GM19238 (cell line): ENCODE measurements around the gene S100PBP.

ENCODE experiments used
- DNase-seq: peaks from one replicate; pipeline ENCODE4 v3.0.0; 2011; ENCODE audit warnings: low spot score; ENCODE audit not compliant: insufficient read length

S100PBP gene

DNA sequence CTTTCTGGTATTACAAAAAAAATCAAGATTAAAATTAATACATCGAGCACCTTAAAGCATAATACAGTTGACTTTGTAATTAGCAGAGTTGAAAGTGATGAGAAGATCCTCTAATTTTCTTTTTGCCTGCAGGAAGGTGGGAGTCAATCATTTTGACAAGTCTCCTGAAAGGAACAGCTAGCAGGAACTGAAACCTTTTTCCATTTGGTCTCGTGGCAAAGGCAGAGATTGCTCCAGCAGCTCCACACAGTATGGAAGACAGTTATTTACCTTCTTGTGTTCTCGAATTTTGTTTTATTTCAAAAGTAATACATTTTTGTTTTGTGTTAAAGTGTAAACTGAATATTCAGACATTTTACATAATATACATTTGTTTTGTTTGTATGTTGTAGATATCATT is 7.7 kb downstream of the S100PBP start:
- no peak for DNase-seq

DNA sequence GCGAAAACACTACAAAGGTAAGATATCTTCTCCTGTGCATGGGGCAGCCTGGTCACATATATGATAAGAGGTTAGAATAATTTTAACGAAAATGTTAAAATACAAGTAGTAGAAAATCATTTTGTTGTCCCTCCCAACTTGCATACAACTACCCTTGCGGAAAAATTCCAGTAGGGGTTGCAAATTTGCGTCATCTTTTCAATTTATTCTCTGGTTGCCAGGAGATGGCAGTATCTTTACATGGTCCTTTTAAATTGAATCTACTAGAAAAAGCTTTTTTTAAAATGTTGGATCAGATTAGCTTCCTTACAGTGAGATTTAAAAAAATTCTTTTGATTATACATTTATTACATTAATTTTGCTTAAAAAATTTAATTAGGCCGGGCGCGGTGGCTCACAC is 10.9 kb downstream of the S100PBP start:
- no peak for DNase-seq

DNA sequence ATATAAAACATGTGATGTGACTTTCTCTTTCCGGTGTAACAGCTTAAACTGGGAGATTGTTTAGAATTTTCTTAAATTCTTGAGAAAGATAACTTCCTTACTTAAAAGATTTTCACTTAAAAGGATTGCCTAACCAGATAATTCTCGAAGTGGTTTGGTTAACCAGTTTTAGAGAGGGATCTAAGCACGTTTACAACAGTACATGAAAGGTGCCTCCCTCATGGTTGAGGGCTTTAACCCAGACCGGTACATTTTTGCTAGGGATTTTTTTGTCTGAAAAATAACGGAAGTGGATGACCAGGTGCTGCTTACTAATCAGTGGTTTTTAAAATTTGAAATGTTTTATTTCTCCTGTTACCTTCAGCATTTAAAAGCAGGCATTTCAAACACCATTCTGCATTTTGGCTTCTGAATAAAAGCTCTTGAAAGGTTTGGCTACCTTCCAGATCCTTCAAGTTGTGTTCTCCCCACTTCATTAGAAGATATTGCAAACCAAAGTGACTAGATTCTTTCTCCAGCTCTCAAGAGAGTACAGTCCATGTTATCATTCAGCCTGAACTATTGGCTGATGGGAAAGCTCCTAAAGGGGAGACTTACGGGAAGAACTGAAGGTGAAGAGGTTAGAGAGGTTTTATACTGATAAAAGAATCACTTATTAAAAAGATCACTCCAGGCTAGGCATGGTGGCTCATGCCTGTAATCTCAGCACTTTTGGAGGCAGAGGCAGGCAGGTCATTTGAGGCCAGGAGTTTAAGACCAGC is 12.8 kb downstream of the S100PBP start:
- no peak for DNase-seq

DNA sequence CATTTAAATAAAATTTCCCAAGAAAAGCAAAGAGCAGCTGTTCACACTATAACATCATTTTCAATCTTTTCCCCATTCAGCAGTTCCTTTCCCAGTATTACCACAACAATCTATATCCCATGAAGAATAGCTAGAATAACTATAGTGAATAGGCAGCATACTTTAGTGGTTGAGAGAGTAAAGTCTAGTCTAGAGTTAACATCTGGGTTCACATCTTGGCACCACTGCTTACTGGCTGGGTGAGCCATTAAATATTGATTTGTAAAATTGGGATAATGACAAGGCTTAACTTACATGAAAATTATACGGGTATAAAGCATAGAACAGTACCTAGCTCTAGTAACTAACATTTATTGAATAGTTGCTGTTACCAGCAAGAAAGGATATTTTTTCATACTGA is 14.4 kb downstream of the S100PBP start:
- DNase-seq: no peak

DNA sequence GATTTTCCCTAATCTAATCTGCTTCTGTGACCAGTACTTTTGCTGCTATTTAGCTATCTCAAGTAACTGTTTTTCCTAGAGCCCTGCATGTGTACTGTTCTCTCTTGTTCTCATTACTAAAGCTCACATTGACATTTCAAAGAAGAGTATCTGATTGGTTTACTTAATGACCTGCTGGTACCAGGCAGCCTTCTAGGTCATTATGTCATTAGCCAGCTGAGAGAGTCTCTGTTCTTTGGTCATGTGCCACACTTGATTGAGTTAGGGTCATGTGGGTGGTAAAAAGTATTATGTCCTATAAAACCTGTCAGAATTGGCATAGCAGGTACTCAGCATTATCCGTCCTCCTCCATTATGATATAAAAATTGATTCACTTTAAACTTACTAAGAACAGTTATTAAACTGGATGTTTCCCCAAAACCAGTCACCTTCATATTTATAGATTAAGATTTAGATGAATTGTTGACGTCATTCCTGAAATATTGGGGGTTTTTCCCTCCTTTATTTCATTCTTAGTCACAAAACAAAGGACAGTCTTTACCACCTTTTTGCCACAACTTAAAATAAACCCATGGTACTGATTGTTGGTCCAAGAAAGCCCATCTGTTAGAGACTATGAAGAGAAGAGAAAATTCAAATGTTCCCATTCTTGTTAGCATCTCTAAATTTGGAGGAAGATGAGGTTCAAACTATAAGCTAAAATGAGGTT is 31.1 kb downstream of the S100PBP start:
- DNase-seq: no peak

DNA sequence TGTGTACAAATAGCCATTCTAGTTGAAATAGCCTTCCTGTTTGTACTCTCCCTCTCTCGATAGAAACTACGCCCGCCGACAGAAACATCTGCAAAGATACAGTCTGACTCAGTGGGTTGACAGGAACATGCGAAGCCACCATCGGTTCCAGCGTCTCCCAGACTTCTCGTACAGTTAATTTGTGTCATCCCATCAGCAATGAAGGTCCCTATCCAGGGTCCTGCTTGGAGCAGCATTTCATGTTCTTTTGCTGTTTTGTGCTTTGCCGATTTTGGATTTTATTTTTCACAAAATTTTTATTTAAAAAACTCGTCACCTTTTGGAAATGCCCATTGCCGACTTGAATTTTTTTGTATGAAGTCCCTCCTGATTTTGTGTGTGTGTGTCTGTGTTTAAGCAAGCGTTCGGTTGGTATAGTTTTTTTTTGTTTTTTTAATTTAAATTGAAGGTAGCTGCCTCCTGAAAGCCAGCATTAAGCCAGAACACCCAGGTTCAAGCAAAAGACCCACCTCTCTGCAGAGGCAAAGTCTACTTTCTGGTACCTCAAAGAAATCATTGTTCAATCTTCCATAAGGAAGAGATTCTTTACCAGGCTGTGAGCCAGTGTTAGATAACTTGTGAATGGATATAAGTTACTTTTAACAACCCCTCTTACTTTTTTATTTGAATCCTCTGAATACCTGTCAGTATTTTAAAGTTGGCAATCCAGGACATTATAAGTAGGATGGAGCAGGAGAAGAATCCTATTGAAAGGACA is 38.6 kb downstream of the S100PBP start:
- no peak for DNase-seq

DNA sequence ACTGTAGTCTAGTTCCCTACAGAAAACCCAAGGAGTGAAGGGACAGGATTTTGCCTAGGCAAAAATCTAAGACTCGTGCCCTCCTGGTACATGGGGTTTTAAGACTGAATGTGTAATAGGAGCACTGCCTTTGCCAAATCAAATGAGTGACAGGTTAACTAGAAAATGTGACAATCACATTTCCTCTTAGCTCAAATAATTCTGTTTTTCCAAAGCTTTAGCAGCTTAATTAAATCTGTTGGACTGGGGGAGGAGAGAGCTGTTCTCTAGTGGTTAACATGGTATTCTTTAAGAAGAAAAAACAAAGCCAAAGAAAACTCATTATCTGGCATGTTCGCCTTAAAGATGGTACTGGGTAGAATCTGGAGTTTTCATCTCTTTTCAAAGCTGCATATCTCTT is 40.7 kb downstream of the S100PBP start:
- no peak for DNase-seq

DNA sequence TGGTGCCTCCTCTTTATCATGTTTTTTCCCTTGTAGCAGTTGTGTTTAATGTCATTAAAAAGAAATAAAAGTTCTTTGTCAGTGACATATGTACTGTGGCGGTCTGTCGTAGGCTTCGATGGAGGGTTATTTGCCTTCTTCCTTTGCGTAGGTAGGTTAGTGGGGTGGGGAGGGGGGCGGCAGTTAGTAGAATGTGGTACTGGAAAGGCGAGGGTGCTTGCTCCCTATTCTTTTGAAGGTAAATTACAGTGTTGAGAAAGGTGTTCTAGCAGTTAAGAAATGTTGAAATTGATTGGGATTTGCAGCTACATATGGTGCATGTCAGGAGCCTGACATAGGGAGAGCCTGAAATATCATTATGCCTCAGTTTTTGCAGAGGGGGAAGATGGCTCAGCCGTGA is 41.3 kb downstream of the S100PBP start:
- no peak for DNase-seq

DNA sequence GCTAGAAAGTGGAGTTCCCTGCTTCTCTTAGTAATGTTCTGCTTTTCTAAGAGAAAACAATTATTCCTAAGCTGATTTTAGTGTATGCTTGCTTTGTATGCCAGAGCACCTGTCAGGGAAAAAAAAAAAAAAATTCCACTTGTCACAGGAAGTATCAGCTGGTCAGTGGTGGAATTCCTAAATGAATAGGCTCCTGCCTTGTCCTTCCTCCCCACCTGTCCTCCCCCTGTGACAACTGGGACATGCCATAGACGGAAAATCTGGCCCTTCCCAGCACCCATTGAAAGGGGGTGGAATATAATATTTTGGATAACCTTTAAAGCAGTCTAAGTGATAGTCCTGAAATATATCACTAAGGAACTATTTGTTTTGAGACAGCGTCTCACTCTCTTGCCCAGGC is 42.5 kb downstream of the S100PBP start:
- DNase-seq: no peak

DNA sequence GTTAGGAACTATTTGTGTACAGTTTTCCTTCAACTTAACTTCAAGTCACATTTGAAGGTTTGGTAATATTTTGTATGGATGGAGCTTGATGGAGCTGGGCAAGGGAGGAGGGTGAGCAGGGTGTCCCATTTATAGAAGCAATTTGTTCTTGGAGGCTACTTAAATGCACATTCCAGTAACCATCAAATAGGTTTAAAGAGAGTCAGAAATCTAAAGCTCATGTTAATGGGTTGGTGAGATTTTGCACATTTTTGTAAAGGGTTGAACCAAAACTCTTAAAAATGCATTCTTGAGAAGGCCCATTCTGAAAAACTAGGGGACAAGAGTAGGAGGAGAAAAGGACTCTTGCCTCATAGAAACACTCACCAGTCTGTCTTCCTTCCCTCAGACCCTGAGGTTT is 43.1 kb downstream of the S100PBP start:
- no peak for DNase-seq

DNA sequence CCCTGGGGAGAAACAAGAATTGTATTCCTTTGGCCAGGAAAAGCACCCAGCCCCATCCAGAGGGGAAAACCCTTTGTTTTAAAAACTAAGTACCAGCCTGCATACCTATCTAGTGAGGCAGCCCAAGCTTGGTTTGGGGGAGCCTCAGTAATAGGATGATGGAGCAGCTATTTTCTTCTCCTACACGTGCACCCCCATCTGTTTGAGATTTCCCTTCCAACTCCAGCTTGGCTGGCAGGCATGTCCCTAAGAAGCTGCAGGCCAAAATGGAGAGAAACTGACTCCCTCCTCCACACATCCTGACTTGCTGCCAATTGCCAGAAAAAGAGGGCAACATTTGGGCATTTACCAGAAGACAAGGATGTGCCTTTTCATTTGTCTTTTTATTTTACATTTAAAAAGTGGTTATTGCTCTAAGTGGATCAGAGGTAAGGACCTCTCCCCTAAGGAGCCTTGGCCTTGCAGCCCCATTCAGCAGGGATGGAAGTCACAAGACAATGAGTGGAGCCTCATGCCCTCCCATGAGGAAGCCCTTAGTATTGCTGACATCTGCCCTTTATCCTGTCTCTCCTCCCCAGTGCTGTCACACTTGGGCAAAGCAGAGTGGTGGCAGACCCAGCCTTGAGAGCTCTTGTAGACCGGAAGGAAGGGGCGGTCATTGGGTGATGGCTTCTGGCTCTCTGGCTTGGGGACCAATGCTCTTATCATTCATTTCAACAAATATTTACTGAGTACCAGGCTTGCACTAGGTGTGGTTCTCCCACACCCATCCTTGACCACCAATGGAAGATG is 44.6 kb downstream of the S100PBP start:
- DNase-seq: no peak

DNA sequence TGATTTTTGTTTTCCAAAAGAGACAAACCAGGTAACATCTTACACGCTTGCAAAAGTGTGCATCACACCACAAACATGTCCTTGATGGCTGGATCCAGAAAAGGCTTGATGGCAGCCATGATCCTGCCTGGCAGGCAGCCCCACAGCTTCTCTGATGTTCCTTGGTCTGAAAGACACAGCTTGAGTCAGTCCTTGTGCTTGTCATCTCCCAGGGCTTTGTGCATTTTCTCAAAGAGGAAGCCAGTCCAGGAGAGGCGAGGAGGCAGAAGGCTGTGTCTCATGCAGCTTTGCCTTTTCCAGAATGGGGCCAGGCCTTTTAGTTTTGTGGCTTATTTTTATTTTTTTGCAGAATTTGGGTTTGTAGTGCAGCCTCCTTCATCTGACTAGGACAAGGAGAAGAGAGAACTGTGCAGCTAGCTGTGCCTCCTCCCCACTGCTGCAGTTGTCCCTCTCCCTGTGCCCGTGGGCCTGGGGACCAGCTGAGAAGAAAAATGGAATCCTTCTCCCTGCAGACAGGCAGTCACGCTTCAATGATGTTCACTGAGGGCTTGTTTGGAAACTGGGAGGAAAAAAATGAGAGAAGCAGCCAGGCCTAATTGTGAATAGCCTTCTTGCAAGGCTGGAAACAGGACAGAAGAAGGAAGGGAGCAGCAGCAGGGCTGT is 45.9 kb downstream of the S100PBP start:
- no peak for DNase-seq

DNA sequence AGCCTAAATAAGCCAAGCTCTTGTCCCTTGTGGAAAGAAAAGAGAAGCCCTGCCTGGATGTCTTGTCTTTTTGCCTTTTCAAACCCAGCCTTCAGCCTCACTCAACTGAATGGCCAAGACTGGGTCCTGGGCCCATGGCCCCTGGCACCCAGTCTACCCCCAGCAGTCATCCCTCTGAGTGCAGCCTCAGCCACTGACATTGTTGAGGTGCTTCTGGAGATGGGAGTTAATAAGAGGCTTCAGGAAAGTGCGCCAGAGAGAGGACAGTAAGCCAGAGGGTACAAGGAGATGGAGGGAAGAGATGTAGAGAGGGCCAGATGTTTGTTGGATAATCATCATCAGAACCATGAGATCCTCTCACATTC is 46.4 kb downstream of the S100PBP start:
- no peak for DNase-seq

DNA sequence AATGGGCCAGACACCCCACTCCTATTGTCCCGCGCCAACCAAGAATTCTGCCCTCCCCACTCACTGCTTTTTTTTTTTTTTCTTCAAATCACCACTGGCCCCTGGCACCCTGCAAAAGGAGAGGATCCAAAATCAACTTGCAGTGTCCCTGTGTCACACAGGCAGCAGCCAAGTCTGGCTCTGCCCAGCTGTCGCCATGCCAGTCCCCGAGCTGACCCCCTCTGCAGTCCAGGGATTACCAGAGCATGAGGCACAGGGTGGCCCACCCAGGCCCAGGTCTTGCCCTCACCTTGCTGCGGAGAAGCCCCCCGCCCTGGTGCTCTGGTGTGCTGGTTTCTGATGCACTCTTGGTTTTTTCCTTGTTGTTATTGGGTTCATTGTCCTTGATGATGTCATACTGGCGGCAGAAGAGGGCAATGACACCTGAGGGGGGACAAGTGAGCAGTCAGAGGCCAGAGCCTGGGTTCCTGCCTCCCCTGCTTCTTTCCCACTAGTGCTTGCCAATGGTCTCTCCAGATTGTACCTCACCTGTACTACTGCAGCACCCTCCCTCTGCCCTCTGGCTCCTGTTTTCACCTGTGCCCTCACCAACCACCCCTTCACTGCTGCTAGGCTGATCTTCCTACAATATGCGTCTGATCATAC is 47.0 kb downstream of the S100PBP start:
- no peak for DNase-seq

DNA sequence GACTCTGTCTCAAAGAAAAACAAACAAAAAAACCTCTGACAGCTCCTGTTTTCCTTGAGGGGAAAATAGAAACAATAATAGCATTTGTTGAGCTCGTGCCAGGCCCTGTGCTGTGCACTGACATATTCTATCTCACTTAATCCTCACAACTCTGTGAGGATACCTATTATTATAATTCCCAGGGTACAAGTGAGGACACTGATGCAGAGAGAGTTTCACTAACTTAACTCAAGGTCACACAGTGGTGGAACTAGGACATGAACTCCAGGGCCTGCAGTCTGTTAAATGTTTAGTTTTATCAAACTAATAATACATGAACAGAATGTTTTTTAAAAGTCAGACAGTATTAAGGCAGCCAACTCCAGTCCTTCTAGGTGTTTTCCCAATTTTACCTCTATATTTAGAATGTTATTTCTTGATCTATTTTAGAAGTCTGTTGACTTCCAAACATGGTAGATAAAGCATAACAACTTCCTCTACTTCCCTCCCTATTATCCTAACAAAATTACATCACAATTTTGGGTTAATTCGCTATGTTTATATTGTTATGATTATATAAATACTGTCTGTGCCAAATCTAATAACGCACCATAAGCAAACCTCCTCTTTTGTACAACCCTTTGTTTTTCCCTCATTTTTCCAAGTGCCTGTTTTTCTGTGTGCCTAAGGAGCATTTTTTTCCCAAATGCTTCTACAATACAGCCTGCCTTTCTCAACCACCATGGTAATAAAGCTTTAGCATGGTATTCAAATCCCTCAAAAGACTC is 48.4 kb downstream of the S100PBP start:
- DNase-seq: no peak

DNA sequence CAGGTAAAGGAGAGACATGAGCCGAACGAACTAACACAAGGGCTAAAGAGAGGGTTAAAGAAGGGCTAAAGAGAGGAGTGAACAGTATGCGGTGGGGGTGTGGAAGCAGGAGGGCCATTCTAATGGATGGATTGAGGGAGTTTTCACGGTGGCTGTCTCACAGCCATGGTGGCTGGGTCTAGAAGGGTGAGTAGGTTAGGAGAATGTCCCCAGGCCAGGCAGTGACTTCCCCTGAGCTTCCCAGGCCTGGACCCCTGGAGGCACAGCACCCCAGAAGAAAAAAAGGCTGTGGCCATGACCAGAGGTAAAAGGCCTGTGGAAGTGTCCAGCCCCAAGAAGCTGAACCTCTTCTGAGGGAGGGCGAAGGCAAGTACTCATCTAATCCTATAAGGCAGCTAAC is 49.7 kb downstream of the S100PBP start:
- DNase-seq: no peak

DNA sequence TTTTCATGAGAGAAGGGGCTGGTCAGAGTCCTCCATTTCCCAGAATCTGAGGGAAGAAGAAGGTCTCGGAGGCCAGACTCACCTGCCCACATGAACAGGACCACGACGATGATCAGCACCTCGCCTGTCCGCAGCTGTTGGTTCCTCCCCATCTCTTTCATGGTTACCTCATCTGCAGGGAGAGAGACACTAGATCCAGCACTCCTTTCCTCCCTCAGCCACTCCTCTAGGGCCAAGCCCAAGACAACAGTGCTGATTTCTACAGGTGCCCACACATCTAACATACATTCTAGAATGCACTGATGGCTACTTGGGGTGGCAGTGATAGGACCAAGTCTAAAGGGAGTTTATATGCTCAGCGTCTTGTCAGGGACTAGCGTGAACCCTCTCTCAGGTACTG is 50.2 kb downstream of the S100PBP start:
- no peak for DNase-seq

DNA sequence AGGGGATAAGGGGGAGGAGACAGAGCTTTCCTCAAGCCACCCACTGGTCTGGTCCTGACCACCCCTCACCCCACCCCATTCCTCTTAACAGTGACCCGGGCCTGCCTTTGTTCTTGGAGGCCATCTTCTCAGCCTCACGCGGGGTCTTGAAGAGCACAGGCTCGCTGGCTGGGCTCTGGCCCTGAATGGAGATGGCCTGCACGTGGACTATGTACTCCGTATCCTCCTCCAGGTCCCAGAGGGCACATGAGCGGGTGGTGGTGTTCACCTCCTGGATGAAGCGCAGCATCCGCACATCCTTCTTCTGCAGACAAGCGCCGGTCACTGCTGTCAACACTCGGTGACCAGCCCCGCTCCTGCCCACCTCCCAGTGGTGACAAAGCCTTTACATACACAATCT is 50.6 kb downstream of the S100PBP start:
- DNase-seq: no peak

DNA sequence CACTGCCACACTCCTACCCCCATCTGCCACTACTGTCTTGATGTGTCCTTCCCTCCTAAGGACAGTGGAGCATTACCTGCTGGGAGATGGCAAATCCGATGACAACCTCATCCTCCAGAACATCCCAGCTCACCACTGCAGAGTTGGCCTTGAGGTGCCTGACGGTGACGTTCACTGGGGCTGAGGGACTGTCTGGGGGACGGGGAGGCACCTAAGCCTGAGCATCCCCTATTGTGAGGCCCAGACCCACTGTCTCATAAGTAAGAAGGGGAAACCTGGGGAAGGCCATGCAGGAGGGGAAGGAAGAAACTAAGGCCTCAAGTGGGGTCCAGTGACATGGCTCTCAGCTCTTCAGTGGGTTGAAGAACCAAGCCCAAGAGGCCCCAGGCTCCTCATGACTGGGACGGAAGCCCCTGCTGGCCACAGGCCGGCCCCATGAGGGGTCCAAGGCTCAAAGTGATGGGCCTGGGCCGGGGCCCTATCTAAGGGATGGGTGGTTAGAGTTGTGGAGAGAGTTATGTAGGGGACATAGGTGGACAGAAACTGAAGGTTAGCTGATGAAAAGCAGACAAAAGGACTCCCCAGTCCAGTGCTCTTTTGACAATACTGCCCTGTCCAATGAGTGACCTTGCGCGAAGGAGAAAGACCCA is 51.5 kb downstream of the S100PBP start:
- no peak for DNase-seq
